ENCODE data around the gene SYCE1L. TPM values are rescaled to one million over a fixed set of nuclear protein-coding genes. Genes with fewer than 3 reads are reported as not detected.
"Not testable (repeated sequence)": the region's sequence is repeated elsewhere in the genome, so short reads cannot be mapped to it uniquely, and the experiment has no call there.

SYCE1L gene
- total RNA-seq, 2 experiments from 2014 or later = 5.8 to 12.8 TPM

DNA sequence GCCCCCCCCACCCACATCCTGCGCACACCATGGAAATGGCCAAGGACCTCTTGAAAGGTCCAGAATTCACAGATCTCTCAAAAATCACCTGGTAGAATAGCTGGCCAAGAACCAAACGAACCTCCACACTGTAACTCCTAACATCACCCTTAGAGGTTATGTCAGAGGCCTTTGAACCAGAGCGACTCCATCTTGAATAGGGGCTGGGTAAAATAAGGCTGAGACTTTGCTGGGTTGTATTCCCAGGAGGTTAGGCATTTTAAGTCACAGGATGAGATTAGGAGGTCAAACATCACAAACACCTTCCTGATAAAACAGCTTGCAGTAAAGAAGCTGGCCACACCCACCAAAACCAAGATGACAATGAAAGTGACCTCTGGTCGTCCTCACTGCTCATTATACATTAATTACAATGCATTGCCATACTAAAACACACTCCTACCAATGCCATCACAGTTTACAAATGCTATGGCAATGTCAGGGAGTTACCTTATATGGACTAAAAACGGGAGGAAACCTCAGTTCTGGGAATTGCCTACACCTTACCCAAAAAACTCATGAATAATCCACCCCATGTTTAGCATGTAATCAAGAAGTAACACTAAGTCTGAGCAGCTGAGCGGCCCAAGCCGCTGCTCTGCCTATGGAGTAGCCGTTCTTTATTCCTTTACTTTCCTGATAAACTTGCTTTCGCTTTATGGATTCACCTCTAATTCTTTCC, 34.8 kb downstream of the SYCE1L start:
- H3K36me3 Mint-ChIP-seq (ENCODE audit: low read depth) = no peaks in the 10 kb centered on the region
- peaks cover 6% of the 10 kb centered on the region for H3K4me1 Mint-ChIP-seq
- H3K4me3 Mint-ChIP-seq = no peak overlapping the region
- H3K27ac Mint-ChIP-seq = no peak overlapping the region
- ChIA-PET POLR2A (no interaction called here), CTCF (interaction anchor here (1.5 to 4.4 kb wide), 2 partner anchors 11 to 349 kb away, joined by 3 to 41 read pairs; no protein-coding TSS in a partner anchor)
- DNase-seq = no peak
- H3K9me3 Mint-ChIP-seq = no peaks in the 10 kb centered on the region
- H3K27me3 Mint-ChIP-seq = peaks cover 16% of the 10 kb centered on the region

DNA sequence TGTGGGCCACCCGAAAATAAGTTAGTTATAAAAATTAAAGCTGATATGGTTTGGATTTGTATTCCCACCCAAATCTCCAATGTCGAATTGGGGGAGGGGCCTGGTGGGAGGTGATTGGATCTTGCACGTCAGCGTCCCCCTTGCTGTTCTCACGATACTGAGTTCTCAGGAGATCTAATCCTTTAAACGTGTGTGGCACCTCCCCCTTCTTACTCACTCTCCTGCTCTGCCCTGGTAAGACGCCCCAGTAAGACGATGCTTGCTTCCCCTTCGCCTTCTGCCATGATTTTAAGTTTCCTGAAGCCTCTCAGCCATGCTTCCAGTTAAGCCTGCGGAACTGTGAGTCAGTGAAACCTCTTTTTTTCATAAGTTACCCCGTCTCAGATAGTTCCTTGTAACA, 35.4 kb downstream of the SYCE1L start:
- Mint-ChIP-seq H3K4me1 (peaks cover 6% of the 10 kb centered on the region), H3K27me3 (peaks cover 16% of the 10 kb centered on the region), H3K27ac (no peak overlapping the region), H3K36me3 (ENCODE audit: low read depth) (no peaks in the 10 kb centered on the region), H3K9me3 (no peaks in the 10 kb centered on the region), H3K4me3 (no peak overlapping the region)
- POLR2A ChIA-PET = no interaction called here
- DNase-seq = no peak
- CTCF ChIA-PET = interaction anchor here (0.6 to 4.4 kb wide), 4 partner anchors 11 to 351 kb away, joined by 3 to 41 read pairs (median 3); no protein-coding TSS in a partner anchor

GRCh38 chr16:77236063-77236511, 36.9 kb downstream of the SYCE1L start:
- DNase-seq = peak; percentile 88
- Mint-ChIP-seq H3K4me1 (peaks cover 6% of the 10 kb centered on the region), H3K4me3 (no peak overlapping the region), H3K27ac (no peak overlapping the region), H3K27me3 (peaks cover 10% of the 10 kb centered on the region), H3K36me3 (ENCODE audit: low read depth) (no peaks in the 10 kb centered on the region), H3K9me3 (no peaks in the 10 kb centered on the region)
- CTCF ChIA-PET = interaction anchor here (0.6 to 4.4 kb wide), 5 partner anchors 13 to 496 kb away, joined by 3 to 41 read pairs (median 7); no protein-coding TSS in a partner anchor
- POLR2A ChIA-PET = no interaction called here

DNA sequence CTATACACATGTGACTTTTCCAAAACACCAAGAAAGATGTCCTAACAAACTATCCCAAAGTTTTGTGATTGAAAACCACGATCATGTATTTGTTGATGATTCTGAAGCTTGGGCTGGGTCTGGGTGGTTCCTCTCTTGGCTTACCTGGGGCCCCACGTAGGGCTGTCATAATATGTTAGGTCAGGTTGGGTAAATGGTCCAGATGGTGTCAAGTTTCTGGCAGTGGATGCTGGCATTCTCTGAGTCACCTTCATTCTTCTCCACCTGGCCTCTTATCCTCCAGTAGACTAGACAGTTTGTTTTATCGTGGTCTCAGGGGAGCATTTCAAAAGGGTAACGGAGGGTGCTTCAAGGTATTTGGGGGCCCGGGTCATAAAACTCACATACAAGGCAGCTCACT, 39.4 kb downstream of the SYCE1L start:
- Mint-ChIP-seq H3K27me3 (peaks cover 4% of the 10 kb centered on the region), H3K27ac (no peak overlapping the region), H3K4me3 (no peak overlapping the region), H3K9me3 (no peaks in the 10 kb centered on the region), H3K36me3 (ENCODE audit: low read depth) (no peaks in the 10 kb centered on the region), H3K4me1 (peaks cover 6% of the 10 kb centered on the region)
- no peak for DNase-seq
- ChIA-PET CTCF (interaction anchor here (0.9 kb wide), 1 partner anchor 422 kb away, joined by 3 read pairs; no protein-coding TSS in a partner anchor), POLR2A (no interaction called here)

- H3K27ac Mint-ChIP-seq; POLR2A ChIA-PET; DNase-seq; H3K36me3 Mint-ChIP-seq (ENCODE audit: low read depth); H3K27me3 Mint-ChIP-seq; H3K4me3 Mint-ChIP-seq; H3K4me1 Mint-ChIP-seq; CTCF ChIA-PET; H3K9me3 Mint-ChIP-seq: not testable (repeated sequence)
Measured at GRCh38 chr16:77242471-77242870, 43.3 kb downstream of the SYCE1L start.

DNA sequence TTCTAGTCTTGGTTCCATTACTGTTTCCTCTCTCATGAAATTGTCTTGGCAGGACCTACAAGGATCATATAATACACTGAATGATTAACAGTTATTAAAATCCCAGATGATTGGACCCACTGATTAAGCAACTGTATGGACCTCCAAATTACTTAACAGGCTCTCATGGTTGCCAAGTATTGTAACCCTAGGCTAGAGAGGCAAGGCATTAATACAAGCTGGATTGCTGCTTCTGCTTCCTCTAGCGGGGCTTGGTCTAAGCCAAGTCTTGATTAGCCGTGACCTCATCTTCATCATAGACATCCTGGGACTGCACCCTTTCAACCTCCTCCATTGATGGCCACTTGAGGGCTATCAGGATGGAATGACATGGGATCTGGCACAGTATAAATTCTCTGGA, 46.9 kb downstream of the SYCE1L start:
- Mint-ChIP-seq H3K4me3 (no peak overlapping the region), H3K27me3 (no peaks in the 10 kb centered on the region), H3K4me1 (no peaks in the 10 kb centered on the region), H3K27ac (no peak overlapping the region), H3K36me3 (ENCODE audit: low read depth) (no peaks in the 10 kb centered on the region), H3K9me3 (no peaks in the 10 kb centered on the region)
- POLR2A ChIA-PET = no interaction called here
- CTCF ChIA-PET = no interaction called here
- DNase-seq = no peak

- POLR2A ChIA-PET = no interaction called here
- no peak for DNase-seq
- H3K4me1 Mint-ChIP-seq = no peaks in the 10 kb centered on the region
- CTCF ChIA-PET = no interaction called here
- no peak overlapping the region for H3K4me3 Mint-ChIP-seq
- H3K27ac Mint-ChIP-seq = no peak overlapping the region
- H3K36me3 Mint-ChIP-seq (ENCODE audit: low read depth) = no peaks in the 10 kb centered on the region
- H3K27me3 Mint-ChIP-seq = no peaks in the 10 kb centered on the region
- H3K9me3 Mint-ChIP-seq = no peaks in the 10 kb centered on the region
Measured at GRCh38 chr16:77250400-77250799, 51.2 kb downstream of the SYCE1L start.

Other genes with a start within 250 kb of the SYCE1L start
- 10 to 100 TPM; 74.1 to 75.4 TPM for gene MON1B, start 8.2 kb upstream of the SYCE1L start, total RNA-seq
- not detected for gene ADAMTS18, start 235.6 kb downstream of the SYCE1L start, total RNA-seq

All from activated CD4-positive, alpha-beta memory T cell treated with anti-CD3 and anti-CD28 coated beads, Interleukin-2, amount 10 ng/mL, durations not matched to agents 7 days and 5 days (primary cell).